Middle frontal gyrus (tissue), 1 donor: ENCODE measurements around the gene UBE2L3.
A peak's percentile ranks its signal among the peaks of the same experiment; 100 is the strongest.
"Not testable (repeated sequence)": the region's sequence is repeated elsewhere in the genome, so short reads cannot be mapped to it uniquely, and the experiment has no call there.

Experiments
- DNase-seq: peaks from one replicate; pipeline ENCODE4 v3.0.0-alpha.2; 2015; ENCODE audit warnings: low spot score; ENCODE audit errors: extremely low spot score

UBE2L3 gene

DNA sequence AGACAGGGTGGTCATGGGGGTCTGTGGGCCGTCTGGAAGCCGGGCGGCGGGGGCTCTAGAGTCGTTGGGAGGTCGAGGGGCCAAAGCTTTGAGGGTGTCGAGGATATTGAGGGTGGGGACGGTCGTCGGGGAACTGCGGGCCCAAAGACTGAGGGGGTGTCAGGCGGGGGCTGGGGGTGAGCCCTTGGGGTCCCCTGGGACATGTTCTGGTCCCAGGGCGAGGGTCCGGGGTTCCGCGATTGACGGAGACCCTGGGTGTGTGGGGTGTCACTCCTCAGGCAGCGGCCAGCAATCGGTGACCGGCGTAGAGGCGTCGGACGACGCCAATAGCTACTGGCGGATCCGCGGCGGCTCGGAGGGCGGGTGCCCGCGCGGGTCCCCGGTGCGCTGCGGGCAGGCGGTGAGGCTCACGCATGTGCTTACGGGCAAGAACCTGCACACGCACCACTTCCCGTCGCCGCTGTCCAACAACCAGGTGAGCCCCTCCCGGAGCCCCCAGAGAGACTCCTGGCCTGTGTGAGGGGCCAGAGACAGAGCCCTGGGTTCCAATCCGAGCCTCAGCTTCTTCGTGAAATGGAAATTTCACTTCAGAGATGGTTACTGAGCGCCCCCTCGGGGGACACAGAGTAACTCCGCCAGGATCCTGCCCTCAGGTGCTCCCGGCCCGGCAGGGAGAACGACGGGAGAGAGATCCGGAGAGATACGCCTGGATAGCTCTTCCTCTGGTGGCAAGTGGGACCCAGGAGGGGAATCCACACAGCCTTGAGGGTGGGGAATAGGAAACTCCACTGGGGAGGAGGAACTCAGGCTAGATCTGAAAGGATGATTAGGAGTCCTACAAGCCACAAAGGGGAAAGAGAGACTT is 75.3 kb downstream of the UBE2L3 start:
- no peak for DNase-seq

DNA sequence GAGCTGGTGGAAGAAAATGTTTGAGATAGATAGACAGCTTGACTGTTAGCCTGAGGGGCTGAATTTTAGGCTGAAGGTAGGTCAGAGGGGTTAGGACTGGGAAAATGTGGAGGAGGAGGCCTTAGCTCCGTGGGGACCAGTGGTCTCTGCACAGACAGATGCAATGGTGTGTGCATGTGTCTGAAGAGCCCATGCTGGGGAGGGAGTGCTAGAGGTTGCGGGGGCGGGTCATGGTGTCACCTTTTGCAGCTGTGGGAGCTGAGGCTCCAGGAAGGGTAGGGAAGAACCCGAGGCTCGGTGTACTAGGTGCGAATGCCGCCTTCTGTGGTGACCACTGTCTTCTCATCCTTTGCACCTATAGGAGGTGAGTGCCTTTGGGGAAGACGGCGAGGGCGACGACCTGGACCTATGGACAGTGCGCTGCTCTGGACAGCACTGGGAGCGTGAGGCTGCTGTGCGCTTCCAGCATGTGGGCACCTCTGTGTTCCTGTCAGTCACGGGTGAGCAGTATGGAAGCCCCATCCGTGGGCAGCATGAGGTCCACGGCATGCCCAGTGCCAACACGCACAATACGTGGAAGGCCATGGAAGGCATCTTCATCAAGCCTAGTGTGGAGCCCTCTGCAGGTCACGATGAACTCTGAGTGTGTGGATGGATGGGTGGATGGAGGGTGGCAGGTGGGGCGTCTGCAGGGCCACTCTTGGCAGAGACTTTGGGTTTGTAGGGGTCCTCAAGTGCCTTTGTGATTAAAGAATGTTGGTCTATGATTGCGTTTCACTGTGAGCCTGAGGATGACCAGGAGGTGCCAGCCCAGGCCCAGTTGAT is 76.2 kb downstream of the UBE2L3 start:
- no peak for DNase-seq

DNA sequence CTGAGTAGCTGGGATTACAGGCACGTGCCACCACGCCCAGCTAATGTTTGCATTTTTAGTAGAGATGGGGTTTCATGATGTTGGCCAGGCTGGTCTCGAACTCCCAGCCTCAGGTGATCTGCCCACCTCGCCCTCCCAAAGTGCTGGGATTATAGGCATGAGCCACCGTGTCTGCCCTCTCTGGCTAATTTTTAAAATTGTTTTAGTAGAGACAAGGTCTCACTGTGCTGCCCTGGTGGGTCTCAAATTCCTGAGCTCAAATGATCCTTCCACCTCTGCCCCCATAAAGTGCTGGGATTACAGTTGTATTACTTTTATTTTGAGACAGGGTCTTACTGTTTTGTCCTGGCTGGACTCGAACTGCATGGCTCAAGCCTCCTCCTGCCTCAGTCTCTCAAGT is 78.0 kb downstream of the UBE2L3 start:
- DNase-seq: not testable (repeated sequence)

DNA sequence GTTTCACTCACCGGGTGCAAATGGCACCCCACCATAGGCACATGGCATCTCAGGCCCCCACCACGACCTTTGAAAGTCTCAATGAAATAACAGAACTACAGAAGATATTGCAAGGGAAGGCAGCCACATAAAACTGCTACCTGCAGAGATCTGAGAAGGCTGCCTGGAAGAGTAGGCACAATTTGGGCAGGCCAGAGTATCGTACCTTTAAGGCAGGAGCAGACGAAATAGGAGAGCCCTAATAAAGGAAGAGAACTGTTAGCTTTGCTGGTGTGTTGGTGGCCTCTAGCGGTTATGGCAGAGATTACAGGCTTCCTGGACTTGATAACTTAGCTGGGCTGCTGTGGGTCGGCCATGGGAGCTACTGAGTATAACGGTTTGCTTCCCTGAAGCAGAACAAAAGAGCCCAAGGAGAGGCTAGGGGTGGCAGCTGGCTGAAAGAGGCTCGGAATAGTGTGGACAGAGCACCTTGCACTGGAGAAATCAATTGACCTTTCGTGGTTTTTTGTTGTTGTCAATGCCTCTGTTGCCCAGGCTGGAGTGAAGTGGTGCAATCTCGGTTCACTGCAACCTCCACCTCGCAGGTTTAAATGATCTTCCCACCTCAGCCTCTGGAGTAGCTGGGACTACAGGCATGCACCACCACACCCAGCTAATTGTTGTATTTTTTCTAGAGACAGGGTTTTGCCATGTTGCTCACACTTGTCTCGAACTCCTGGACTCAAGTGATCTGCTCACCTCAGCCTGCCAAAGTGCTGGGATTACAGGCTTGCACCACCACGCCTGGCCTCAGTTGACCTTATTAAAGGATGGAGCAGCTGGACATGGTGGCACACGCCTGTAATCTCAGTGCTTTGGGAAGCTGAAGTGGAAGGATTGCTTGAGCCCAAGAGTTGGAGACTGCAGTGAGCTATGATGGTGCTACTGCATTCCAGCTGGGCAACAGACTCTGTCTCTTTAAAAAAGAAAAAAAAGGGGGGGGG is 79.4 kb downstream of the UBE2L3 start:
- DNase-seq: peak; percentile 70

DNA sequence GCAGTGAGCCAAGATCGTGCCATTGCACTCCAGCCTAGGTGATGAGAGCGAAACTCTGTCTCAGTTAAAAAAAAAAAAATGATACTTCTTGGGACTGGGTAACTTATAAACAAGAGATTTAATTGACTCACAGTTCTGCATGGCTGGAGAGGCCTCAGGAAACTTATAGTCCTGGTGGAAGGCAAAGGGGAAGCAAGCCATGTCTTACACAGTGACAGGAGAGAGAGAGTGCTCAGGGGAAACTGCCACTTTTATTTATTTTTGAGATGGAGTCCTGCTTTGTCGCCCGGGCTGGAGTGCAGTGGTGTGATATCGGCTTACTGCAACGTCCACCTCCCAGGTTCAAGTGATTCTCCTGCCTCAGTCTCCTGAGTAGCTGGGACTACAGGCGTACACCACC is 82.8 kb downstream of the UBE2L3 start:
- DNase-seq: no peak

DNA sequence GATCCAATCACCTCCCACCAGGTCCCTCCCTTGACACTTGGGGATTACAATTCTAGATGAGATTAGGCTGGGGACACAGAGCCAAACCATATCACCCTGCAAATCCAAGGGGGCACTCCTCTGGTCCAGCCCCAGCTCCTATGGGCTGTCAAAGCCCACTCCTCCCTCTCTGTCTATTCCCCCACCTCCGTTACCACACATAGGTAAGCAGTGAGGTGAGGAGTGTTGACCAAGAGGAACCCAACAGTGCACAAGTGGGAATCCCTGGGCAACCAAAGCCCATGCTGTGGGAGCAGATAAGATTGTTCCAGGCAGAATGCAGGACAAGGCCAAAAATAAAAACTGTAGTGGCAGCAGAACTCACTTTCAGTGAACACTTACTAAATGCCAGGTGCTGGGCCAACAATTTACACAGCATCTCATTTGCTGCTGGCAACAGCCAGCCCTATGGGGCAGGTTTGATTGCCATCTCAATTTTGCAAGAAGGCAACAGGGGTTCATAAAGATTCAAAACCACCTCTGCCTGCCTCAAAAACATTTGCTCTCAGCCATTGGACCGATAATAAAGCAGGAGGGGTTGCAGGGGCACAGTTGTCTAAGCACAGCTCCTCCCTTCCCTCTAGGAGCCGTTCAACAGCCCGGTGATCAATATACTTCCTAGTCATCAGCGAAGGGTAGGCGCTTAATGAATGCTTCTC is 83.5 kb downstream of the UBE2L3 start:
- no peak for DNase-seq

DNA sequence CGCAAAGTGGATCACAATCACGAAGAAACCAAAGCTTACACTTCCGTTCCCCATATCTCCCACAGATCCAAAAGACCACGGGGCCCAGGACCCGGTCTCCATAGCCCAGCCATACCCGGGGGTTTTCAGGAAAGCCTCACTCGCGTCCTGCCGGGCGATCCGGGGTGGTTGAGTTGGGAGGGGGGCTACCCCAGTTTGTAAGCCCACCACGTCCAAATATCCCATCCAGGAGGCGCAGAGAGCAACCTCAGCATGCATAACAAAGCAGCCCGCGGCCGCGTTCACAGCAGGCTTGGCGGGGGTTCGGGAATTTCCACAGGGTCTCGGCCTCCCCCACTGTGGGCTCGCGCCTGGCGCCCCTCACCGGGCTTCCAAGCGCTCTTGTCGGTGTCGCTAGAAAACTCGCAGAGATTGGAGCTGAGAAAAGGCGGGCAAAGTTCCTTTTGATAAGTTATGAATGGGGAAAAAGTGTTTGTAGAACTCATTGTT is 84.1 kb downstream of the UBE2L3 start:
- DNase-seq: no peak

DNA sequence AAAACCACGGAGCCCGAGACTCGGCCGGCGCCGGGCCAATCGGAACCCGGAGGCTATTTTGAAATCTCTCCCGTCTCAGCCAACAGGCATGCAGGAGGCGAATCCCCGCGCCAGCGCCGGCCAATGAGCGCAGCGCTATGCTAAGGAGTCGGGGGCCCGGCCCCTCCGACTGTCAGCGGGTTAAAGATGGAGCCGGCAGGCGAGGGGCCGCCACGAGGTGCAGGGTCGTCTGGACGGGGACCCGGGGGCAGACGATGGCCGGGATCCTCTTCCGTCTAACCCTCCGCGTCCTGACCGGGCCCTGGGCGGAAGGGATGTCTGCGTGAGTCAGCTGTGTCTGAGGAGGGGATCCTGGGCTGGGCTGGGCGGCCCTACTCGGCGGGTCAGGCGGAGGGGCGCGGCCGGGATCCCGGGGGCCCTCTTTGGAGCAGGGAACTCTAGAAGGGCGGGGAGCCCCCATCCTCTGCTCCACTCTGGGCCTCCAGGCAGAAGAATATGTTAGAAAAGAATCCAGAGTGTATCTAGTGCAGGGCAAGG is 84.6 kb downstream of the UBE2L3 start:
- DNase-seq: peak; percentile 80

DNA sequence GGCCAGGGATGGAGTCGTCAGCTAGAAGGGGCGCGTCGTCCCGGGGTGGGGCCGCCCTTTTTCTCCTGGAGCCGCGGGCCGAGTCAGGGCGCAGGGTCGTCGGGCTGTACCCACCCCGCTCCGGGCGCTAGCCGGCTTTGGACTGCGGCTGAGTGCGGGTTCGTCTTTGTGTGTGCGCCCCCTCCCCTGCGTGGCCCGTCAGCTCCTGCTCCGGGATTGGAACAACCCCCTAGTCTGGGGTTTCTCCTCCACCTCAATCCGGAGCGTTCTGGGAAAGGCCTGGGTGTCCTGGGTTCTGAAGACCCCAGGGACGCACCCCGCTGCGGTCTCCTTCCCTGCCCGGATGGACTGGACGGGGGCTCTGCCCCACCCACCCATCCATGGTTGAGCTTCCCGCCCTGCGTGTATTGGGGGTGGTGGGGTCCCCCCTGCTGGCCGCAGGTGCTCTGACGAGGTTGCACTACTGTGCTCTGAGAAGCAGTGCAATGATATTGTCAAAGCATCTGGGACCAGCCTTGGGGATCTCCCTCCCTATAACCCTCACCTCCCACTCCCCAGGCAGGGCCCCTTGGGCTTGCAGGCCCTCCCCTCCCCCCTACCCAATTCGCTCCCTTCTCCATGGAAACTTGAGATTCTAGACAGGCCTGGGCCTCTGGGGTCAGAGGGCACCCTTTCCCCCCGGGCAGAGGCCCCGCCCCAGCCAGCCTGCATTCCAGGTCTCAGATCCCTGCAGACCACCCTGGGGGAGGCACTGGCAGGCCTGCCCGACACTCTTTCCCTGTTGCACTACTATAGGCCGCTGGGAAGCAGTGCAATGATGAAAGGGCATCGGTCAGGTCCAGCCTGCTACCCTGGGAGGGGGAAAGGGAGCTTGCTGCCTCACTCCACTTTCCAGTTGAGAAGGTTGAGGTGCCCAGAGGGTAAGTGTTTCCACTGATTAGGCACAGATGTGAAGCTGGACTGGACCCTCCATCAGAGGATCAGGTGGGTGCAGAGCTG is 85.3 kb downstream of the UBE2L3 start:
- DNase-seq: no peak

DNA sequence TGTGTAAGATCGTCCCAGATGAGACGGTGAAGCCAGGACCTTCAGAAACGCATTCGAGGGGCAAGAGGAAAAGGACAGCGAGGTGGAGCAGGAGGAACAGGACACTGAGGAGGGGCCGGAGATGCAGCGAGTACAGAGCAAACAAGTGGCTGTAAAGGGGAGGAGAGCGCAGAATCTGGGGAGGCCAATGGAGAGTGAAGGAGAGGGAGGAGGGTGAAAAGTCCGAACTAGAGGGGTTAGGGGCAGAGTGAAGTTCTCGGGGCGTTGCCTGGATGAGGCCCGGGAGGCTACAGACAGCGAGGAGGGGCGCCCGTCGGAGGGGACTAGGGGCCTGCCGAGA is 89.5 kb downstream of the UBE2L3 start:
- DNase-seq: no peak

DNA sequence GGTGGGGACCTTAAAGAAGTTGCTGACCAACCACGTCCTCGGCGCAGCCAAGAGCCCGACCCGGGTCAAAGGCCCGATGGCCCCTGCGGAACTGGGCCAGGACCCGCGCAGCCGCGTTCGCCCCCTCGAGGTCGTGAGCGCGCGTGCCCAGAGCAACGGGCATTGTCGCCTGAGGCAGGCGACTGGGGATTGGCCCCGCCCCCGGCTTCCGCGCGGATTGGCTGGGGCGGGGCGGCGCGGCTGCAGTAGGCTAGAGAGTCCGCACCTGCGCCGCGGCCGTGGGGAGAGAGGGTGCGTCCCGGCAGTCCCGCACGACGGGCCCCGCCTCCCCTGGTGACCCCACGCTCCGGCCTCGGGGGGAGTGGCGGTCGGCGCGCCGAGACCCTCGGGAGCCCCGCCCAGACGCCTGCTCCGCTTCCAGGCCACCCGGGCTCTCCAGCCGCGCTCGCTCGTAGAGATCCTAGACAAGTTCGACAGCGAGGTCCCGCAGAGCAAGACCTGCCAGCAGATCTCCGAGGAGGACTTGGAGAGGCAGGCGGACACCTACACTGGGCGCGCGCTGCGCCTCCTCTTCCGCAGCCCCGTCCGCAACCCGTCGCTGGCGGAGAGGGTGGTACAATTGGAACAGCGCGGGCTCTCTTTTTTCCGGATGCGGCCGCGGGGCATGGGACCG is 90.0 kb downstream of the UBE2L3 start:
- no peak for DNase-seq

DNA sequence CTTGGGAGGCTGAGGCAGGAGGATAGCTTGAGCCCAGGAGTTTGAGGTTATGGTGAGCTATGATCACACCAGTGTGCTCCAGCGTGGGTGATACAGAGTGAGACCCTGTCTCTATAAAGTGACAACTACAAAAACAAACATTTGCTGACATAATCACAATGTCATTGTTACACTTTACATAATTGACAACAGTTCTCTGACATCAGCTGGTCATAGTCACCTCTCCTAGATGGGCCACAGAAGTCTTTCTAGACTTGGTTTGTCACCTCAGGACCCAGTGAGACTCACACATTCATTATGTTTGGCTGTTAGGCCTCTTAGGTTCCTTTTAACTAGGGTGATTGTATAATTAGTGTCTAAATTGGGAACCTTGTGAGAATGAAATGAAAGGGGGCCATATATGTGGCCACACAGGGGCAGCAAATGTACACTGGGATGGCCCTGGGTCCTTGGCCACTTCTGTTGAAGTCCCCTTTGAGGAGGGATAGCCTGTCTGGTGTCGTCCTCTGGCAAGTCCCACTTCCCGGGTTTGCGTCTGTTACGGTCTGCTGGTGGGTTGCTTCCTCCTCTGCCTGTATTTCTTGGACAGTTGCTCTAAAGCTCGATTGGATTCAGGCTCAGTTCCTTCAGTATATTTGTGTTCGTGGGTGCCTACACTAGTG is 92.5 kb downstream of the UBE2L3 start:
- no peak for DNase-seq

DNA sequence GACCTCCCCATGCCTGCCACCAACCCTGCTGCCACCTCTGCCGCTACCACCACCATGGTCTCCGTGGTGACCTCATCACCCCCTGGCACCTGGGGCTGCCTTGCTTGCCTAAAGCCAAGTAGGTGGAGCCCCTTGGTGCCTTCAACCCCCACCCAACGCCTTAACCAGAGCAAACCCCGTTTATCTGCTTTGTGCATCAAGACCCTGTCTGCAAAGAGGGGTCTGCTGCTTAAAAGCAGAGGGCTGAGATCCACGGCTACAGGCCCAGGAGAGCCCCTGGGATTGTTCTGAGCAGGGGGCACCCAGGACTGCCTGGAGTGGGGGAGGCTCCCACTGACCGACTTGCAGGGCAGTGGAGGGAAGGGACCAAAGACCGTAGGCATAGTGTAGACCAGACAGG is 93.4 kb downstream of the UBE2L3 start:
- DNase-seq: no peak

DNA sequence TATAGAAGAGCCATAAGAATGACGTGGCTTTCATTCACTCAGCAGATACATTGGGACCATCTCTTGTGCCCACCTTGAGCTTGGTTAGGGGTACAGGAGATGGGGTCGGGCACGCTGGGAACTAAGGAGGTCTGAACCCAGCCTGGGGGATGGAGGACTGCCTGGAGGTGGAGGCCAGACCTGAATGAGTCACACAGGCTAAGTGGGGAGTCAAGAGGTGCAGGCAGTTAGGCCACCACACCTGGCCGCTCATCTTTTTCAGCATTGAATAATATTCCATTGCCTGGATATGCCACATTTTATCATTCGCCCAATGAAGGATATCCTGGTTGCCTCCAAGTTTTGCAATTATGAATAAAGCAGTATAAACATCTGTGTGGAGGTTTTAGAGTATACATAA is 94.5 kb downstream of the UBE2L3 start:
- DNase-seq: no peak

DNA sequence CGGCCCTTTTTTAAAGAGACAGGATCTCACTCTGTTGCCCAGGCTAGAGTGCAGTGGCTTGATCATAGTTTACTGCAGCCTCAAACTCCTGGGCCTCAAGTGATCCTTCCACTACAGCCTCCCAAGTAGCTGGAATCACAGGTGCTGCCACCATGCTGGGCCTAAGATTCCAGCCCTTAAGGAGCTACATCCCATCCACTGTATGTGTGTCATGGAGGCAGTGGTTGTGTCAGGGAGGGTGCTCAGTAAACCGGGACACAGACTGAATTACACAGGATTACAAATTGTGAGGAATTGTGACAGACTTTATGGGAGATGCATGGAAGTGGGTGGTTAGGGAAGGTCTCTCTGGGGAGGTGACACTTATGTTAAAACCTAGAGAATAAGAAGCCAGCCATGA is 96.2 kb downstream of the UBE2L3 start:
- no peak for DNase-seq

DNA sequence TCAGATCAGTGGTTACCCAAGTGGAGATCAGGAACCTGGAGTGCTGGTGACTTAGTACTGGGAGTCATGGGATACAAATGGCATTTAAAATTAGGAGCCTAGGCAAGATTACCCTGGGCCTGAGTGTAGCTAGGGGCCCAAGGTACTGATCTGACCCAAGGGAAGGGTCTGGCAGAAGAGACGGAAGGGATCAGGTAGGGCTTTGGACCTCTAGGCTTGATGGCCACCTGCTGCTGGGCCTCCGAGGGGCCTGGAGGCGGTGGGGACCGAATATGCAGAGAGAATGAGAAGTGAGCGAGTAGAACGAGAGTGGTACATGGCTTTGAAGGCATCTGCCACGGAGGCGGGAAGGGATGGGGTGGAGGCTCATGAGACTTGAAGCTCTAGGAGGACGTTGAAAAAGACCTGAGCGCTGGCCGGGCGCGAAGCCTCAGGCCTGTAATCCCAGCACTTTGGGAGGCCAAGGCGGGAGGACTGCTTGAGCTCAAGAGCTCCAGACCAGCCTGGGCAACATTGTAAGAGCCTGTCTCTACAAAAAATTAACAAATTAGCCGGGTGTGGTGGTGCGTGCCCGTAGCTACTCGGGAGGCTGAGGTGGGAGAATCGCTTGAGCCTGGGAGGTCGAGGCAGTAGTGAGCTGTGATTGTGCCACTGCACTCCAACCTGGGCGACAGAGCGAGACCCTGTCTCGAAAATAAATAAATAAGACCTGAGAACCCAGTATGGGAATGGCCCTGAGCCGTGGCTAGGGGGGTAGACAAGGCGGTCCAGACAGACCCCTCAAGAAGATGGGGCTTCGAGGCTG is 97.7 kb downstream of the UBE2L3 start:
- DNase-seq: no peak

DNA sequence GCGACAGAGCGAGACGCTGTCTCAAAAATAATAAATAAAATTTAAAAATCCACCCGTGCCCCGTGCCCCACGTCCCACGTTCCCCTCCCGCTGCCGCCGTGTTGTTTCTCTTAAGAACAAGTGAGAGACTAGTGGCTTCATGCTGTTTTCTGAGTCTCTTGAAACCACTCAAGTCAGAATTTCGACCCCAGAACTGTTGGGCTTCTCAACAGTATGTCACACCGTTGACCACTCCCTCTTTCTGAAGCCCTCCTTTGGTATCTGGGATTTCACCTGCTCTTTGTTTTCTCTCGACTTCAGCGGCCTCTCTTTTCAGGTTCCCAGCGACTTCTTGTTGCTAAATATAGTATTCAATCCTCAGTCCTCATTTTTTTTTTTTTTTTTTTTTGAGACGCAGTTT is 99.3 kb downstream of the UBE2L3 start:
- DNase-seq: no peak
